GM12865 (cell line): ENCODE measurements around the gene CNKSR3.

ENCODE experiments used
- DNase-seq: peaks from one replicate; pipeline ENCODE4 v3.0.0; 2010; ENCODE audit warnings: low read depth
- H3K4me3 ChIP-seq: 2 replicates; pipeline ENCODE4 v1.5.1; 2011; ENCODE audit warnings: mild to moderate bottlenecking, low read depth, low read length, control low read depth
- CTCF ChIP-seq: IDR thresholded peaks from 2 replicates; pipeline ENCODE4 v1.5.1; 2011; ENCODE audit warnings: low read length, control low read depth, low read depth, inconsistent platforms; ENCODE audit not compliant: insufficient read depth; ENCODE audit errors: missing control alignments

The CNKSR3 gene

GRCh38 chr6:154390034-154390433 lies 120.5 kb downstream of the CNKSR3 start:
- no peak overlapping the region for H3K4me3 ChIP-seq
- no peak for DNase-seq
- TF ChIP-seq CTCF: no peak

- no peak for DNase-seq
- TF ChIP-seq CTCF: no peak
- H3K4me3 ChIP-seq: no peak overlapping the region
Measured at GRCh38 chr6:154388803-154389202, 121.7 kb downstream of the CNKSR3 start.

GRCh38 chr6:154386848-154387717 lies 123.4 kb downstream of the CNKSR3 start:
- no peak overlapping the region for H3K4me3 ChIP-seq
- DNase-seq: no peak
- no peak for TF ChIP-seq CTCF

GRCh38 chr6:154384191-154384590 lies 126.3 kb downstream of the CNKSR3 start:
- H3K4me3 ChIP-seq: no peak overlapping the region
- no peak for TF ChIP-seq CTCF
- no peak for DNase-seq

GRCh38 chr6:154383273-154383672 lies 127.2 kb downstream of the CNKSR3 start:
- no peak for TF ChIP-seq CTCF
- no peak overlapping the region for H3K4me3 ChIP-seq
- DNase-seq: no peak

- DNase-seq: no peak
- H3K4me3 ChIP-seq: no peak overlapping the region
- no peak for TF ChIP-seq CTCF
Measured at GRCh38 chr6:154382740-154383139, 127.7 kb downstream of the CNKSR3 start.

- H3K4me3 ChIP-seq: no peak overlapping the region
- TF ChIP-seq CTCF: no peak
- DNase-seq: no peak
Measured at GRCh38 chr6:154381548-154381947, 128.9 kb downstream of the CNKSR3 start.
